SU-DHL-6 (cell line): Measurements from ENCODE around the gene PTGDR.
A peak's percentile ranks its signal among the peaks of the same experiment; 100 is the strongest.

Experiments used
- EZH2phosphoT487 ChIP-seq: fragments of 200-600 bp; sonication (generic), shearing (Covaris generic); conservative IDR thresholded peaks from 2 replicates; pipeline ENCODE4 v1.6.1; 2018; ENCODE audit warnings: mild to moderate bottlenecking, antibody characterized with exemption, low read length, moderate library complexity, mixed read lengths
- TF ChIP-seq, protein P1 (sequence below): fragments of 200-600 bp; sonication (generic); IDR thresholded peaks from one replicate; pipeline ENCODE4 v1.5.1; 2017; ENCODE audit warnings: antibody characterized with exemption, mild to moderate bottlenecking, low read length, moderate library complexity; ENCODE audit not compliant: insufficient read depth, poor library complexity, severe bottlenecking

DNA sequence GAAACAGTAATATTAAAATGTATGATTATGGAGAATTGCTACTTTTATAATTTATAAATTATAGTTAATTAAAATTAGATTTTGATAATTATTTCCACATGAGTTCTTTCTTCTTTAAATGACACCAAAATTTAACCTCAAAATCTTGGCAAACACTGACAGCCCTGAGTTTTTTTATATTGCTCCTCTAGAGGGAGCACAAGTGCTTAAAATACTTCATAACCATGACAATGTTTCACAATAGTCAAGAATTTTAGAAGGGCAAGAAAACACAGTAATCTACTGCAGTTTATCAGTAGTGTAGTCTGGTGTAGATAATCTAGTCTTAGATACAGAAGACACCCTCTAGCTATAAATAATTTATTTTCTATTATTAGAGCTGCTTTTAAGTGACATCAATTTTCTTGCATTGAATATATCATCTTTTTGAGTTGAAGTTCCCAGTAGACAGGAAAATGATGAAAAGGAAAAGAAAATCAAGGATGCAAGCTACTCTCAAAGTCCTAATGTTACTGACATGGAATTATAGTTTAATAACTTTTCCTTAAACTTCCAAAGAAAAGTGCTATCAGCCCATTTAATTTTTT is 32.3 kb downstream of the PTGDR start:
- TF ChIP-seq, protein P1, sequence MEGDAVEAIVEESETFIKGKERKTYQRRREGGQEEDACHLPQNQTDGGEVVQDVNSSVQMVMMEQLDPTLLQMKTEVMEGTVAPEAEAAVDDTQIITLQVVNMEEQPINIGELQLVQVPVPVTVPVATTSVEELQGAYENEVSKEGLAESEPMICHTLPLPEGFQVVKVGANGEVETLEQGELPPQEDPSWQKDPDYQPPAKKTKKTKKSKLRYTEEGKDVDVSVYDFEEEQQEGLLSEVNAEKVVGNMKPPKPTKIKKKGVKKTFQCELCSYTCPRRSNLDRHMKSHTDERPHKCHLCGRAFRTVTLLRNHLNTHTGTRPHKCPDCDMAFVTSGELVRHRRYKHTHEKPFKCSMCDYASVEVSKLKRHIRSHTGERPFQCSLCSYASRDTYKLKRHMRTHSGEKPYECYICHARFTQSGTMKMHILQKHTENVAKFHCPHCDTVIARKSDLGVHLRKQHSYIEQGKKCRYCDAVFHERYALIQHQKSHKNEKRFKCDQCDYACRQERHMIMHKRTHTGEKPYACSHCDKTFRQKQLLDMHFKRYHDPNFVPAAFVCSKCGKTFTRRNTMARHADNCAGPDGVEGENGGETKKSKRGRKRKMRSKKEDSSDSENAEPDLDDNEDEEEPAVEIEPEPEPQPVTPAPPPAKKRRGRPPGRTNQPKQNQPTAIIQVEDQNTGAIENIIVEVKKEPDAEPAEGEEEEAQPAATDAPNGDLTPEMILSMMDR, result peak; percentile 54
- TF ChIP-seq EZH2phosphoT487, result no peak
